Nephron progenitor cell (in vitro differentiated cells): Measurements from ENCODE around the gene NCAM1.

Experiments used
- DNase-seq: peaks from one replicate; pipeline ENCODE4 v3.0.0; 2021
- H3K27ac Mint-ChIP-seq: 2 replicates; pipeline ENCODE4 v1.8.0; 2021; ENCODE audit warnings: mild to moderate bottlenecking, moderate library complexity, mixed read lengths
- H3K27me3 Mint-ChIP-seq: 2 replicates; pipeline ENCODE4 v1.8.0; 2021; ENCODE audit warnings: mild to moderate bottlenecking, low read depth, mixed read lengths; ENCODE audit not compliant: poor library complexity
- H3K36me3 Mint-ChIP-seq: 2 replicates; pipeline ENCODE4 v1.8.0; 2021; ENCODE audit warnings: low read depth, mixed read lengths
- H3K4me1 Mint-ChIP-seq: 2 replicates; pipeline ENCODE4 v1.8.0; 2021; ENCODE audit warnings: mixed read lengths
- H3K4me3 Mint-ChIP-seq: 2 replicates; pipeline ENCODE4 v1.8.0; 2021; ENCODE audit warnings: mild to moderate bottlenecking, moderate library complexity, mixed read lengths
- H3K9me3 Mint-ChIP-seq: 2 replicates; pipeline ENCODE4 v1.8.0; 2021; ENCODE audit warnings: mild to moderate bottlenecking, moderate library complexity, mixed read lengths
- CTCF ChIP-seq: fragments of 200-600 bp; sonication (generic); IDR thresholded peaks from 2 replicates; pipeline ENCODE4 v1.5.0; 2021; ENCODE audit warnings: antibody characterized with exemption

The NCAM1 gene

GRCh38 chr11:113057038-113057437 lies 95.8 kb downstream of the NCAM1 start:
- Mint-ChIP-seq H3K9me3 (peaks cover 3% of the 10 kb centered on the region), H3K4me3 (no peak overlapping the region), H3K27ac (no peak overlapping the region), H3K27me3 (no peaks in the 10 kb centered on the region), H3K4me1 (no peaks in the 10 kb centered on the region), H3K36me3 (peaks cover 65% of the 10 kb centered on the region)
- DNase-seq, result no peak
- no peak for TF ChIP-seq CTCF

GRCh38 chr11:113059548-113059947 lies 98.3 kb downstream of the NCAM1 start:
- Mint-ChIP-seq H3K36me3 (peaks cover 55% of the 10 kb centered on the region), H3K4me1 (no peaks in the 10 kb centered on the region), H3K4me3 (no peak overlapping the region), H3K27me3 (no peaks in the 10 kb centered on the region), H3K27ac (no peak overlapping the region), H3K9me3 (no peaks in the 10 kb centered on the region)
- no peak for TF ChIP-seq CTCF
- no peak for DNase-seq

DNA sequence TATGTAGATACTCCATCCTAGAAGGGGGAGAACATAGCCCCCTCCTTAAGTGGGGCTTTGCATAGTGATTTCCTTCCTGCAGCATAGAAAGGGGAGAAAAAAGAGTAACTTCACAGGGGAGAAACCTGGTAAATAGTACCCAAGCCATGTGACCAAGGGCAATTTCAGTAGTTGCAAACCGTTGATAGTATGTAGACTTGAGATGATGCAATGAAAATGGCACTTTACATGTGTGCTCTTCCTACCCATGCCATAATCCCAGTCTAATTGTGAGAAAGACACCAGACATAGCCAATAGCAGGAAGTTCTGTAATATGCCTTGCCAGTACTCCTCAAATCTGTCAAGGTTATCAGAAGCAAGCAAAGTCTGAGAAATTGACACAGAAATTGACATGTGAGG lies 104.1 kb downstream of the NCAM1 start:
- no peak for DNase-seq
- no peak for TF ChIP-seq CTCF
- no peaks in the 10 kb centered on the region for H3K27me3 Mint-ChIP-seq
- no peak overlapping the region for H3K4me3 Mint-ChIP-seq
- no peaks in the 10 kb centered on the region for H3K9me3 Mint-ChIP-seq
- H3K27ac Mint-ChIP-seq, result no peak overlapping the region
- H3K36me3 Mint-ChIP-seq, result peaks cover 28% of the 10 kb centered on the region
- no peaks in the 10 kb centered on the region for H3K4me1 Mint-ChIP-seq

GRCh38 chr11:113072237-113072858 lies 111.1 kb downstream of the NCAM1 start:
- Mint-ChIP-seq H3K9me3 (no peaks in the 10 kb centered on the region), H3K4me3 (no peak overlapping the region), H3K4me1 (peaks cover 5% of the 10 kb centered on the region), H3K27ac (no peak overlapping the region), H3K27me3 (no peaks in the 10 kb centered on the region), H3K36me3 (peaks cover 7% of the 10 kb centered on the region)
- no peak for DNase-seq
- no peak for TF ChIP-seq CTCF

DNA sequence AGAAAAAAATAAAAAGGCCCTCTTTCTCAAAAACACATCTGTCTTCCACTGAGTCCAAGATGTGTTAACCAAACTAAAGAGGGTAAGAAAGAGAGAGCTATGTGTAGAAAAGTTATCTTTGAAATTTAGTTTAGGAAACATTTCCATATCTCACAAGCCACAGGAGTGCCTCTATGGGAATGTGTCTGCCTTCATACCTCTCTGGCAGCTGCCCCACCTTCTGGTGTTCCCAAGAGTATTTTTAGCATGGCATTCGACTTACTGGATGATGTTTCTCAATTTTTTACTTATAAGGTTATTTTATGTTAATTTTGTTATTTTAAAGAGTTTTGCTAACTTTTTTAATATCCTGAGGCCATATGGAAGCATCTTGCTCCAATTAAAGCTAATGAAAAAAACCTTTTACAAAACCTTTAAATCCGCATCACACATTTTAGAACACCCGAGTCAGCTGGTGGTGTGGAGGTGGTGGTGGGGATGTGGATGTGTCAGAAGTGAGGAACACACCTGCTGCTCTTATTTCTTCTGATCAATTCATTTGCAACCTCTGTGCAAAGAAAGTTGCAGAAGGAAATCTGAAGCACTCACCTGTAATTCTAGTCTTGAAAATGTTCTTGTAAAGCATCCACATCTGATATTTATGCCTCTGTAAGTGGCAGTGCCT lies 112.2 kb downstream of the NCAM1 start:
- no peaks in the 10 kb centered on the region for H3K27me3 Mint-ChIP-seq
- peaks cover 11% of the 10 kb centered on the region for H3K36me3 Mint-ChIP-seq
- H3K27ac Mint-ChIP-seq, result peak overlapping the region; percentile 47
- TF ChIP-seq CTCF, result no peak
- no peak for DNase-seq
- no peaks in the 10 kb centered on the region for H3K9me3 Mint-ChIP-seq
- H3K4me3 Mint-ChIP-seq, result no peak overlapping the region
- H3K4me1 Mint-ChIP-seq, result peaks cover 5% of the 10 kb centered on the region

GRCh38 chr11:113075586-113076095 lies 114.4 kb downstream of the NCAM1 start:
- no peak for DNase-seq
- Mint-ChIP-seq H3K36me3 (peaks cover 26% of the 10 kb centered on the region), H3K27me3 (no peaks in the 10 kb centered on the region), H3K9me3 (no peaks in the 10 kb centered on the region), H3K27ac (no peak overlapping the region), H3K4me1 (peaks cover 5% of the 10 kb centered on the region), H3K4me3 (no peak overlapping the region)
- TF ChIP-seq CTCF, result no peak
